Stimulated activated CD4-positive, alpha-beta T cell treated with anti-CD3 and anti-CD28 coated beads, TNF-alpha, amount 100 ng/mL, for 24 hours (primary cell): ENCODE measurements around the gene RNF114.
"Not testable (repeated sequence)": the region's sequence is repeated elsewhere in the genome, so short reads cannot be mapped to it uniquely, and the experiment has no call there.

Experiments used
- DNase-seq, 3 experiments: peaks; one replicate each; pipeline ENCODE4 v3.0.0-alpha.2; 2020; ENCODE audit warnings: low read depth in 3 of 3

The RNF114 gene, protein sequence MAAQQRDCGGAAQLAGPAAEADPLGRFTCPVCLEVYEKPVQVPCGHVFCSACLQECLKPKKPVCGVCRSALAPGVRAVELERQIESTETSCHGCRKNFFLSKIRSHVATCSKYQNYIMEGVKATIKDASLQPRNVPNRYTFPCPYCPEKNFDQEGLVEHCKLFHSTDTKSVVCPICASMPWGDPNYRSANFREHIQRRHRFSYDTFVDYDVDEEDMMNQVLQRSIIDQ

DNA sequence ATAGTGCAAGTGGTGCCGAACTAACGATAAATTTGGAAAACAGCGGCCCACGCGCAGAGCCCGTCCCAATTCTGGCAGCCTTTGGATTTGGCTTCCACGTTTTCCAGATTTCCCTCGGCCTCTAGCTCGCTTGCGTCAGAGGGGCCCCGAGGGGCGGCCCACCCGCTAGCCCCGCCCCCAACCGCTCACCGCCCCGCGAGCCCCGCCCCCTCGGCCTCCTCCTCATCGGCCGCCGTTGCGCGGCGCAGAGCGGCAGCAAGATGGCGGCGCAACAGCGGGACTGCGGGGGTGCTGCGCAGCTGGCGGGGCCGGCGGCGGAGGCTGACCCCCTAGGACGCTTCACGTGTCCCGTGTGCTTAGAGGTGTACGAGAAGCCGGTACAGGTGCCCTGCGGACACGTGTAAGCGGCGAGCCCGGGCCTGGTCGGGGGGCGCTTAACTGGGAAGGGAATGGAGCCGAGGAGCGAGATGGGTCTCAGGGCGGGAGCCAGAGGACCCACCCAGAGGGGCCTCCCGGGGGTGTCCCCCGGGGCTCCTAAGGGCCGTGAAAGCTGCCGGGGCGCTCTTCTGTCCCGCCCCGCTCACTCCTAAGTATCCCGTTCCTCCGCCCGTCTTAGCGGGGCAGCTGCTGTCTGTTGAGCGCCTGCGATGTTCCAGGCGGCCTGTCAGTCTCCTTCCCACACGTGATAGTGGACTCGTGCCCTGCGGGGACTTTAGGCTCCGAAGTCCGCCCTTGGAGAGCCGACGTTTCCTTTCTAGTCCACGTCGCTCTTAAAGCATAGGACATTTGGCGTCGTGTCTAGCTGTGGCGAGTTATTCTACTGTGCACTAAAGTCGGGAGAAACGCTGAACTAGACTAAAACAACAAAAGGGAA is at the start of gene RNF114:
Gene RNF114 (plus strand): TSS at position 245 of the 874 bp plus-strand sequence. CDS start 16 bp downstream, at position 261.
- DNase-seq = peak; percentile 85 to 90 (median 89)

DNA sequence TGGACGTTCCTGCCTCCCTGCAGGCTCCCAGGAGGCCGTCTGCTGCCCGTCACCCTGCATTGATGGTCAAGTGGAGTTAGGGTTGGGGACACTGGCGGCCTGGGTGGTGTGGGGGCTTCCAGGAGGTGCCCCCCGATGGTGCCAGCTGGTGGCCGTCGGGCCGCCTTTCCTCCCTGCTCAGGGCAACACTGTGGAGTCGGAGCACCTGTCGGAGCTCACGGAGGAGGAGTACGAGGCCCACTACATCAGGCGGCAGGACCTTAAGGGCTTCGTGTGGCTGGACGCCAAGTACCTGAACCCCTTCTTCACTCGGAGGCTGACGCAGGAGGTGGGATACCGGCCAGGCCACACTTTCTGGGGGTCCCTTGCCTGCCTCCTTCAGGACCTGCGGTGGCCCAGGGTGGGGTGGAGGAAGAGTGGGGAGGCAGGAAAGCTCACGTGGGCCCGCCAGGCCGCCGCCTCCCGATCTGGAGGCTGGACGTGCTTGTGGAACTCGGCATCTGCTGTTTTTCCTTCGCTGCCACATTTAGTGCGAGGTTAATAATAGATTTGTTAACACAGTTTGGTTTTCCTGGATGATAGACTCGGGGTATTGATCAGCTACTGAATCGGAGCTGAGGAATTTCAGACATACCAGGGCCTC is 49.5 kb upstream of the RNF114 start:
- DNase-seq = no peak

DNA sequence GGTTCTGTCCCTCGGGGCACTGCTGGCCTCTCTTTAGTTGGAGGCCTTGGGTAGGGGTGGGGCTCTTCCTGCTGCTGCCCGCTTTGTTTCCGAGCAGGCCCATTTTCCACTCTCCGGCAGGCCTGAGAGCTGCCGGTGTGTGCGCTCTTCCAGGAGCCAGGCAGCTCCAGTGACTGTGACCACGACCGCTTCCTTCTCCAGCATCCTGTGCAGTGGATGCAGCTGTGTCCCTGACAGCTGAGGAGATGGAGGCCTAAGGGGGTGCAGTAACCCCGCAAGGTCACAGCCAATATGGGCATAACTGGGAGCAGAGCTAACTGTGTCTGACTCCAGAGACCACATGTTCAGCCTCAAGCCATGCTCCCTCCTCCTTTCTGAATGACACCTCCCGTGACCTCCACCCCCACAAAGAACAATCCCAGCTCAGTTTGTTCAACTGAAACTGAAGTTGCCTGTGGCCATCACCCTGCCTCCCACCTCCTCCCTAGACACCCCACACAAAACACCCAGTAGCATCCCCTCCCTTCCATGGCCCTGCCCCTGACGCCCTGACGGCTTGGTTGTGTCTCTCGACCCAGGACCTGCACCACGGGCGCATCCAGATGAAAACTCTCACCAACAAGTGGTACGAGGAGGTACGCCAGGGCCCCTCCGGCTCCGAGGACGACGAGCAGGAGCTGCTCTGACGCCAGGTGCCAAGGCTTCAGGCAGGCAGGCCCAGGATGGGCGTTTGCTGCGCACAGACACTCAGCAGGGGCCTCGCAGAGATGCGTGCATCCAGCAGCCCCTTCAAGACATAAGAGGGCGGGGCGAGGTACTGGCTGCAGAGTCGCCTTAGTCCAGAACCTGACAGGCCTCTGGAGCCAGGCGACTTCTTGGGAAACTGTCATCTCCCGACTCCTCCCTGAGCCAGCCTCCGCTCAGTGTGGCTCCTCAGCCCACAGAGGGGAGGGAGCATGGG is 48.7 kb upstream of the RNF114 start:
- no peak for DNase-seq

DNA sequence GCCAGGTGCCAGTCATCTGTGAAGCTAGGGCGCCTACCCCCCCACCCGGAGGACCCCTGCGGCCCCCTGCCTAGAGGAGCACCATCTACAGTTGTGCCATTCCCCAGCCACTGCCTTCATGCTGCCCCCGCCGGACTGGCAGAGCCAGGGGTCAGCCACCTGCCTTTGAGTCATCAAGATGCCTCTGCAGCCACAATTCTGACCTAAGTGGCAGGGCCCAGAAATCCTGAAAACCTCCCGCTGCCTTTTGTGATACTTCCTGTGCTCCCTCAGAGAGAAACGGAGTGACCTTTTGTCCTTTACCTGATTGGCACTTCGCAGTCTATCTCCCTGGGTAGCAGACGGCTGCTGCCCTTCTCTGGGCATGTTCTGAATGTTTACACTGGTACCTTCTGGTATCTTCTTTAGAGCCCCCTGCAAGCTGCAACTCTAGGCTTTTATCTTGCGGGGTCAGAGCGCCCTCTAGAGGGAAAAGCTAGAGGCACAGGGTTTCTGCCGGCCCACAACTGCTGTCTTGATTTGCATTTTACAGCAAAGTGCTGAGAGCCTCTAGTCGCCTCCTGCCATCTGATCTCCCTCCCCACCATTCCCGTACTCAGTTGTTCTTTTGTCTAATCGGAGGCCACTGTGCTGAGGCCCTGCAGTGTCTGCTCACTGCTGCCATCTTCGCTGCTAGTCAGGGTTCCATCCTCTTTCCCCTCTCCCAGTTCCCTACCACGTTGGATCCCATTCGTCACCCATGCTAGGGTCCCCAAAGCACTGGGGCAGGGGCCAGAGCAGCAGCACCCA is 47.8 kb upstream of the RNF114 start:
- peak; percentile 19 to 46 (median 27) for DNase-seq

DNA sequence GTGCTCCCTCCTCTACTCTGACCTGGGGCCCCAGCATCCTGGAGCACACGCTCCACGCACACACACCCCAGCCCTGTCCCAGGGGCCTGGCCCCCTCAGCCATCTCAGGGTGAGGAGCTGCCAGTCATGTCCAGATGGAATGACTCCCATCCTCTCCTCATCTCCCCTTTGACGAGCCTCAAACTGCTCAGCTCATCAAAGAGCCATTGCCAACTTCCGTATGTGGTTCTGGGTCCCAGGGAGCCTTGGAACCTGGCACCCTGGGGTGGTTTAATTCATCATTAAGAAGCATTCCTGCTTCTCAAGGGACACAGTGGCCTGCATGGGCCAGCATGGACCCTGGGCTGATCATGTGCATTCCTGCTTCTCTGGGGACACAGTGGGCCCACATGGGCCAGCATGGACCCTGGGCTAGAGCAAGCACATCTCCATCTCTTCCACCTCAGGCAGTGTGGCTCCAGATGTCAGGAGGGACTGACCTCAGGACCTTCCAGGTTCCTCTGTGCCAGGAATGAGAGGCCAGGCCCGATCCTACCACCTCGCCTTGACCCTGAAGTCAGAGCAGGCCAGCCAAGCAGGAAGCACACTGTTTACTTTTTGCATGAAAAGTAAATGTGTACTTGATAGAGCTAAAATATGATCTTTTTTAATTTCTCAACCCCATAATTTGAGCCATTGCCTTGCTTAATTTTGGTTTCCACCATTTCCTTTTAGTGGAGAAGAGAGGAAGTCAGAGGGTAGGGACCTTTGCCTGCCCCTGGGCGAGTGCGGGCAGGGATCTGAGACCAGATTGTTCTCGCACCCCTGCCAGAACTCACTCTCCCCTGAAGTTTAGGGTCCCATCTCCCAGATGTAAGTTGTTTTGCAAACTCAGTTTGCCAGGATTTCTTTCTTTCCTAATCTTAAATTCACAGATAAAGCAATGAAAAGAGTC is 46.9 kb upstream of the RNF114 start:
- DNase-seq = no peak

DNA sequence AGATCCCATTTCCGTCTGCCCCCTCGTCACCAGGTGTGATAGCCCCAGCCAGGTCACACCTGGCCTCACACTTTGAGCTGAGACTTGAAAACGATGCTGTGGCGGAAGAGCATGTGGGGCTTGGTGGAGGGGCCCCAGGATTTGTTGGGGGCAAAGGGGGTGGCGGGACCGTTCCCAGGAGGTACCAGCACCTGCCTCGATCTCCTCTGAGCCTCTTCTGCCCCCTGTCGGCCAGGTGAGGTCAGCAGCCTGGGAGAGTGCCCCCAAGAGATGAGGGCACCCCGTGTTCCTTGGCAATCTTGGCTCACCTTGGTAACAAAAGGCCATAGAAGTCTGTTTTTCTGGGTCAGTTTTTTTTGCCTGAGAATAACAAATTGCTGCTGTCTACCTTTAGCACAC is 46.3 kb upstream of the RNF114 start:
- no peak for DNase-seq

DNA sequence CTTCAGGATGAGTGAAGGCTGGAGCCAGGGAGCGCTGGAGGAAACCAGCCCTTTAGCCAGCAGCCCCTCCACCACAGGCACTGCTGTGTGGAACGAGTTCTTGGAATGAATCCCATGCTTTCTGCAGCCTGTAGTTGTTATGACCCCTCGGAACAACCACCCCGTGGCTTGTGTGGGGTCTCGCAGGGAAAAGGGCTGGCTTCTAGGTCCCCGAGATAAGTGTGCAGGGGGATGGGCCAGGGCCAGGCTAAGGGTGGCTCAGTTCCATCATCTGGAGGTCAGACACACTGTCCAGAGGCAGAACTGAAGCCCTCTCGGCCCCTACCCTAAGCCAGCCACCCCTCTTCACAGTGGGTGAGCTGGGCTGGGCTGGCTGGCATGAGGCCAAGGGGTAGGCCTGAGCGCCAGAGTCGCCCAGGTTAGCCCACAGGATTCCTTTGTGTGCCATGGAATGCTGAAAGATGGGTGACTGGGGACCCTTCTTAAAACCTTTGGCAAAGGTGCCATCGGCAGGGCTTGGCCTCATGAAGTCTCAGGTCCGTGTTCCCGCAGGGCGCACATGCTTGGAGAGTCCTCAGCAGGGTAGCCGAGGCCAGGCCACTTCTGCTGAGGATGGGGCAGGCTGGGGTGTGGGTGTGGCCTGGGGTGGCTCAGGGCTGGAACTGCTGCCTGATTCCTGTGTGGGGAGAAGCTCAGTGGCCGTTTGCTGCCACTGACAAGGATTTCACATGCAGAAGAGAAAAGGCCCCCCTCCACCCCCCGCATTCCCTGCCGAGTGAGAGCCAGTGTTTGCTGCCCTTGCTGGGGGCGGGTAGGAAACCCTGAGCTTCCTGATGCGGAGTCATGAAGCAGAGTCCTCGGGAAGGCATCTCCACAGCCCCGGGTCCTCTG is 45.5 kb upstream of the RNF114 start:
- DNase-seq = no peak

DNA sequence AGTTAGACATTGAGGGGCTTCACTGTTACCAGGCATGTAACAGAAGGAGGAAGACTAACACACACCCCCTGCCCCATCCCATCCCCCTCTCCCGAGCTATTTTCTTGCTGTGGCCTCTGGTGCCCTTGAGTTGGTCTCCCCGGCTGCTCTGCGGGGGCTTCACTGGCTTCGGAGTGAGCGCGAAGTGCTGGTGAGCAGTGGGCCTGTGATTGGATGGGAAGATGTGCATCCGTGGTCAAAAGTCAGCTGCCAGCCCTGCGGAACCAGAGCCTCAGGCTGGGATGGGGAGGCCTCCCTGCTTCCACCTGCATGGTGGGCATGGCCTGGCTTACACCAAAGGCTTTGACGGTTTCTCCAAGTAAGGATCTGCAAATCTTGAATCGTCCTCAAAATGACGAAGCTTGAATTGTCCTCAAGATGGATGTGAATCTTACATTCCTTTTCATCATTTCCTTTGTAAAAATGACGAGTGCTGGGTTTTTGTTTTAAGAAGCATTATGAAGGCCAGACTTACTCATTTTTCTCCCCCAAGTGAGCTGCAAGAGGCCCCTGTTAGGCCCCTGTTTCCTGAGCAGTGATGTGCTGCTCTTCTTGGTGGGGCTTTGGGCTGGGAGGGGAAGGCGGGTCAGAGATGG is 44.6 kb upstream of the RNF114 start:
- DNase-seq = no peak

DNA sequence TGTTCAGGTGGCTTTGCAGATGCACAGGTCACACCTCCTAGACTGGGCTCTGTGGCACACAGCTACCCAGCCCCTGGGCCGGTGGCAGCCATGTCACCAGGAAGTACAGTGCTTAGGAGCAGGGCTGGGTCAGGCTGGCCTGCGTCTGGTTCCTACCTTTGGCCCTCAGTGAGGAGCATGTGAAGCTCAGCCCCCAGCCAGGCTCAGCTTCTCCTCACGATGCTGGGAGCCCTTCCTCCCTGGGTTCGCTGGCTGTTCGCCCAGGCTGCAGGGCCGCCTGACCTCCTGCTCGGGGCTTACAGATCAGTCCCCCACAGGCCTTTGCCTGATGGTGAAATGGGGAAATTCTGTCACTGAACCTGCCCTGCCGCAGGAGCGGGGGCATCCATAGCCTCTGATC is 43.9 kb upstream of the RNF114 start:
- DNase-seq = no peak

DNA sequence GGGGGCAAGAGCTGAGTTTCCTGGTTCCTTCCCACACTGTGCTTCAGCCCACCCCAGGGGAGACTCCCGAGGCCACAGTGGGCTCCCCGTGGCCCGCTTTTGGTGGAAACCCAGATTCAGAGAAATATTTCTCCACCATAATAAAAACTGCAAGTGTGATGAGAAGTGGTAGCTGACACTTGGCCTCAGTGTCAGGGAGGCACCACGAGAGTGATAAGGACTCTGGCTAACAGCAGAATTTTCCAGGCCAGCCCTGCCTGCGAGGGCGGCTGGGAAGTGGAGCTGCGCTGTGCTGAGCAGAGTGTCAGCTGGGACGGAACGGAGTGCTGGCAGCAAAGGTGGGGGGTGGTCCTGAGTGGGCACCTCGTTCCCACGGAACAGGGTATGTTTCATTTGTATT is 43.4 kb upstream of the RNF114 start:
- no peak for DNase-seq

DNA sequence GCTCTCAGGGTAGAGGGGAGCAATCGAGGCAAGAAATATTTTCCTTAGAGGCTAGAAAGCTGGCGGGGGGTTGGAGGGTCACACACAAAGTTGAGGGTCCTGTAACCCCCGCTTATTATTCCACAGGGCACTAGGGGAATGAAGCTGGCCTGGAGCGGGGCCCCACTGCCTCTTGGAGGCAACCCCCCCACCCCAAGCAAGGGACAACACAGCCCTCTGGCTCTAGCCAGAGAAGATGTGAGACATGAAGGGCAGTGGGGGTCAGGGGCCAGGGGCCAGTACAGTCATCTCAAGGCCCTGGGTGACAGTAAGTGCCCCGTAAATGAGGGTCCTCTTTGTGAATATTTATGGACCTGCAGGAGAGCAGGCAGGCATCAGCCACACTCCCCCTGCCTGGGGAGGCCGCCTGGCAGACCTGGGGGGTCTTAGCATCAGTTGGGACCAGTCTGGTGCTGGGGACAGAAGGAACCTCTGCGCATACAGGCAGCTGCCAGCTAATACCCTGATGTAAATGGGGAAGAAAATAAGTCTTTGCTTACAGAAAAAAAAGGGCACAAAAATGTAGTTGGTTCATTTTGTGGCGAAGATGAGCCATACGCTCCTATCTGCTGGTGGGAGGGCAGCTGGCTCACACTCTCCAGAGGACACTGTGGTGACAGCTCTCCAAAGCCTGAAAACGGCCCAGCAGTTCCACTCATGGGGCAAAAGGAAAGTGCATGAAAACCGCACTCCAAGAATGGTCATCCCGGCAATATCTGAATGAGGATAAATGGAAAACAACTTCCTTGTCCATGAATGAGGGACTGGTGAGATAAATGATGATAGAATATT is 42.7 kb upstream of the RNF114 start:
- DNase-seq = peak in 1 of 3 experiments; percentile 43

DNA sequence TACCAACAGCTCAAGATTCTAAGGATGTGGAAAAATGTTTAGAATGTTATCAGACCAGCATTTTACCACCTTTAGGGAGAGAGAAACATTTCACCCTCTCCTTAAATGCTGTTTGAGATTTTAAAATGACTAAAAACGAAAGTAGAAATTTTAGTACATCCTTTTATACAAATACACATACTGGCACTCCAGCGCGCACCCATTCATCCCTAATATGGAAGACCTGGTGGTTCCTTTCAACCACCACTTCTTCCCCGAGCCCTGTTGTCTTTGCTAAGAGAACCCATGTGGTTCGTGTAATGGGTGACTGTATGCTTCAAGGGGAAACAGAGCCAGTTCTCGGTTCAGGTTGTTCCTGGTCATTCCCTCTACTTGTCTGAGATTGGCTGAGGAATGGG is 42.1 kb upstream of the RNF114 start:
- DNase-seq = peak in 1 of 3 experiments; percentile 24

DNA sequence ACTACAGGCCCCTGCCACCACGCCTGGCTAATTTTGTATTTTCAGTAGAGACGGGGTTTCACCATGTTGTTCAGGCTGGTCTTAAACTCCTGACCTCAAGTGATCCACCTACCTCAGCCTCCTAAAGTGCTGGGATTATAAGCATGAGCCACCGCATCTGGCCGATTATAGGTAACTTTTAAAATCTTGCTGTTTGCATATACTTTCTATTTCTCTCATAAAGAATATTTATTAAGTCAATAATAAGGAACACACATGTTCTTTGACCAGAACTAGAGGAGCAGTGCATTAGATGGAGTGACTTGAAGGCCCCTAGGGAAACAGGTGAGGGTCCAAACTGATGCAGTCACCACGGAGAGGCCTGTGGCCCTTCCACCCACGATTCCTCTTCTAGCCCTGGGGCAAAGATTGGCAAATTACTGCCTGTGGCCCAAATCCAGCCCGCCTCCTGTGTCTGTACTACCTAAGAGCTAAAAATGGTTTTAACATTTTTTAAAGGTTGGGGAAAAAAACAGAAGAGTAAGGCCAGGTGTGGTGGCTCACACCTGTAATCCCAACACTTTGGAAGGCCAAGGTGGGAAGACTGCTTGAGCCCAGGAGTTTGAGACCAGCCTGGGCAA is 40.6 kb upstream of the RNF114 start:
- not testable (repeated sequence) for DNase-seq

DNA sequence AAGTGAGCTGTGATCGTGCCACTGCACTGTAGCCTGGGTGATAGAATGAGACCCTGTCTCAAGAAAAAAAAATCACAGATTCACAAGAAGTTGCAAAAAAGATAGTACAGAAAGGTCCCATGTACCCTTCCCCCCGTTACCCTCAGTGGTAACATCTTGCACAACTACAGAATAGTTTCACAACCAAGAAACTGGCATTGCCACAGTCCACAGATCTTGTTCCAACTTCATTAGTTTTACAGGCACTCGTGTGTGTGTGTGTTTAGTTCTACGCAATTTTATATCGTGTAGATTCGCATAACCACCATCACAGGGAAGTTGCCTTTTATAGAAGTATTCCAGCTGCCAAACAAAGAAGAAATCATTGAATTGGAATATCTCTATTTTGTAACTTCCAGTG is 40.0 kb upstream of the RNF114 start:
- no peak for DNase-seq

DNA sequence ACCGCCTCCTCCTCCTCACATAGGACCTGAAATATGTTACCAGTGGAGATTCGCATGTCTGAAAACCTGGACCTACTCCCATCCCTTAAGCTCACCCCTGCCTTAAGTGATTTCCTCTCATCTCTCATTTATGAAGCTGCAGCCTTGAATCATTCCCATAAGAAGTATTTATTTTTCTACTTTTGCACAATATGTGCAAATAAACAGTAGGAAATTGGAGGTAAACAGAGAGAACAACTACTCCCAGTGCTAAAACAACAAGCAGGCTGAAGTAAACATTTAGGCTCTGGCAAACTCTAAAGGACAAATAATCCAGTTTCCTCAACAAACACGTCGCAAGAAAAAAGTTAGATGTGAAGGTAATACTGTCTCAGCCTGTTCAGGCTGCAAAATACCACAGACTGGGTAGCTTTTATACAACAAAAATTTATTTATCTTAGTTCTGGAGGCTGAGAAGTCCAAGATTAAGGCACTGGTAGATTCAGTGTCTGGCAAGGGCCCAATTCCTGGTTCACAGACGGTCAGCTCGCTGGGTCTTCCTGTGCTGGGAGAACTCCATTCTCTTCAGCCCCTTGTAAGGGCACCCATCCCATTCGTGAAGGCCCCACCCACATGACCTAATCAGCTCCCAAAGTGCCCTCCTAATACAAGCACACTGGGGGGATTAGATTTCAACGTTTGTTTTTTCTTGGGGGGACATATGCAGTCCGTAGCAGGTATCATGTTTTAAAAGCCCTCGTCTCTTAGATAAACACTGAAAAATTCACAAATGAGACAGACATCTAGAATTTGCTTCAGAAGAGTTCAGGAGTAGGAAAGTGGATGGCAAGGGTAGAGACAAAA is 36.4 kb upstream of the RNF114 start:
- DNase-seq = no peak

DNA sequence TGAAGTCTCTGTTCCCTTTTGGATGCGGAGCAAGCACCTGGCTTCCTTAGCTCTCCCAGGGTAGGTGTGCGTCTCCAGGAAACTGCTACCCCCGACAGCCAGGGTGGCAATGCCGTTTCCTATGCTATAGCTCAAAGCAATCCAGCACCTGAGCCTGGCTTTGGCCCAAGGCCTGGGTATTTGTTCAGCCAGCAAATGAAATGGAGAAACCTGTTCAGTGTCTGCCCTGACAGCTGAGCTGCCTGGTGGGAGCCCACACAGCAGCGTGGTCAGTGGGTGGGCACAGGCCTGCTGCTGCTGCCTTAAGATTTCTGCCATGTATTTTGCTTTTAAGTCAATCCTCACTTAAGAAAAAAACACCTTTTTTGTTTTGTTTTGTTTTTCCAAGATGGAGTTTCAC is 34.6 kb upstream of the RNF114 start:
- no peak for DNase-seq
